SU-DHL-6 (cell line): ENCODE data around the gene DDX54.

ENCODE experiments used
- H2AFZ ChIP-seq: fragments of 200-600 bp; sonication (generic); 2 replicates; pipeline ENCODE4 v1.6.1; 2014; ENCODE audit warnings: low read depth, mild to moderate bottlenecking, moderate library complexity, mixed read lengths, antibody characterized with exemption, low read length; ENCODE audit not compliant: severe bottlenecking
- H3F3A ChIP-seq: fragments of 200-600 bp; shearing (Covaris generic); 2 replicates; pipeline ENCODE4 v1.6.0; 2016; ENCODE audit warnings: antibody characterized with exemption, mild to moderate bottlenecking; ENCODE audit not compliant: insufficient read depth
- H3K27ac ChIP-seq: fragments of 200-600 bp; sonication (generic); 2 replicates; pipeline ENCODE4 v1.5.1; 2016; ENCODE audit warnings: low read depth, mild to moderate bottlenecking, low read length, moderate library complexity, mixed read lengths
- H3K27me3 ChIP-seq: fragments of 200-600 bp; sonication (generic), shearing (Covaris generic); 2 replicates; pipeline ENCODE4 v1.6.0; 2014; ENCODE audit warnings: mild to moderate bottlenecking, low read length
- H3K36me3 ChIP-seq: fragments of 200-600 bp; sonication (generic); 2 replicates; pipeline ENCODE4 v1.6.1; 2014; ENCODE audit warnings: mild to moderate bottlenecking, low read length, mixed read lengths
- H3K4me2 ChIP-seq: fragments of 300-600, 200-600 bp; shearing (Covaris generic), sonication (generic); 2 replicates; pipeline ENCODE4 v1.6.0; 2014; ENCODE audit warnings: low read length, low read depth, mild to moderate bottlenecking; ENCODE audit not compliant: poor library complexity, severe bottlenecking
- H3K4me3 ChIP-seq: fragments of 200-600 bp; sonication (generic); 2 replicates; pipeline ENCODE4 v1.5.1; 2014; ENCODE audit warnings: antibody characterized with exemption, low read length, mild to moderate bottlenecking, mixed read lengths; ENCODE audit not compliant: insufficient read depth, poor library complexity, severe bottlenecking
- H3K79me2 ChIP-seq: fragments of 200-600 bp; sonication (generic); 2 replicates; pipeline ENCODE4 v1.6.1; 2014; ENCODE audit warnings: mild to moderate bottlenecking, low read length, moderate library complexity; ENCODE audit not compliant: insufficient read depth
- H3K9ac ChIP-seq: fragments of 200-600 bp; sonication (generic); 2 replicates; pipeline ENCODE4 v1.7.0; 2014; ENCODE audit warnings: mild to moderate bottlenecking, low read length
- H3K9me2 ChIP-seq: fragments of 200-600 bp; sonication (generic); replicated peaks from 2 replicates; pipeline ENCODE4 v1.6.1; 2014; ENCODE audit warnings: low read length; ENCODE audit not compliant: insufficient read depth
- H3K9me3 ChIP-seq: fragments of 200-600 bp; sonication (generic); 2 replicates; pipeline ENCODE4 v1.6.1; 2014; ENCODE audit warnings: low read length, mixed read lengths; ENCODE audit not compliant: insufficient read depth
- H4K20me1 ChIP-seq: fragments of 200-600 bp; sonication (generic); 2 replicates; pipeline ENCODE4 v1.6.1; 2014; ENCODE audit warnings: low read depth, mild to moderate bottlenecking, antibody characterized with exemption, low read length, moderate library complexity, mixed read lengths
- EZH2phosphoT487 ChIP-seq: fragments of 200-600 bp; sonication (generic), shearing (Covaris generic); conservative IDR thresholded peaks from 2 replicates; pipeline ENCODE4 v1.6.1; 2018; ENCODE audit warnings: mild to moderate bottlenecking, antibody characterized with exemption, low read length, moderate library complexity, mixed read lengths
- TF ChIP-seq, protein P1 (sequence below): fragments of 200-600 bp; sonication (generic); IDR thresholded peaks from one replicate; pipeline ENCODE4 v1.5.1; 2017; ENCODE audit warnings: antibody characterized with exemption, mild to moderate bottlenecking, low read length, moderate library complexity; ENCODE audit not compliant: insufficient read depth, poor library complexity, severe bottlenecking

The DDX54 gene

DNA sequence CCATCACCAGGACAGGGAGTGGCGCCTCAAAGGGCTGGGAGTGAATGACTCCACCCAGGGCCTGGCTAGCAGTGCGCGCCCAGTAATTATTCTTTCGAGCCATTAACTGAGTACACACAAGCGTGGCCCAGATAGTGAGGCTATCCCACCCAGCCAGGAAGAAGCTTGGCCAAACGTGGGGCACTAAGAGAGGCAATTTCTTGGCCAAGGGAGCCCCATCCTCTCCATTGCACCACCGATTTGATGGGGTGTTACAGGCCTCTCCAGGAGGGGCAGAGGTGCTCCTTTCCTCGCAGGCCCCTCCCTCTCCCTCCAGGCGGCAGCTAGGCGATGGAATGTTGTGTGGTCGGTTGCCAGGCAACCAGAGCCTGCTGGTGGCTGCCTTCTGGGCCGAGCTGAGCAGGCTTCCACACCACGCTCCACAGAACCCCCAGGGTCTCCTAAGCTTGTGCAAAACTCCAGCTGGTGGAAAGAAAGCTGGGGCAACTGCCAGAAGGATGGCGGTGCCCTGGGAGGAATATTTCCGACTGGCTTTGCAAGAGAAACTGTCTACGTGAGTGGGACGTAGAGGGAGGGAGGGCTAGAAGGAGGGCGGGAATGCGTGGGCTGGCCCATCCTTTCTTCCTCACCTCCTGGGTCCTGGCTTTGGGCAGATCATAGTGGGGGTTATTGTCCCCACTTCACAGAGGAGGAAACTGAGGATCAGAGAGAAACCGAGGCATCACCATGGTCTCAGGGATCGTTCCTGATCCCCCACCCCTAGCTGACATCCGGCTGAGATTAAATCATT lies 35.7 kb downstream of the DDX54 start, which contains the start of gene CFAP73:
CFAP73 (plus strand) TSS at position 364 of the 790 bp plus-strand sequence; CDS start at position 498, 134 bp downstream.
- H3K27ac ChIP-seq, result no peak within 1 kb of the TSS
- TF ChIP-seq EZH2phosphoT487, result no peak
- TF ChIP-seq, protein P1, sequence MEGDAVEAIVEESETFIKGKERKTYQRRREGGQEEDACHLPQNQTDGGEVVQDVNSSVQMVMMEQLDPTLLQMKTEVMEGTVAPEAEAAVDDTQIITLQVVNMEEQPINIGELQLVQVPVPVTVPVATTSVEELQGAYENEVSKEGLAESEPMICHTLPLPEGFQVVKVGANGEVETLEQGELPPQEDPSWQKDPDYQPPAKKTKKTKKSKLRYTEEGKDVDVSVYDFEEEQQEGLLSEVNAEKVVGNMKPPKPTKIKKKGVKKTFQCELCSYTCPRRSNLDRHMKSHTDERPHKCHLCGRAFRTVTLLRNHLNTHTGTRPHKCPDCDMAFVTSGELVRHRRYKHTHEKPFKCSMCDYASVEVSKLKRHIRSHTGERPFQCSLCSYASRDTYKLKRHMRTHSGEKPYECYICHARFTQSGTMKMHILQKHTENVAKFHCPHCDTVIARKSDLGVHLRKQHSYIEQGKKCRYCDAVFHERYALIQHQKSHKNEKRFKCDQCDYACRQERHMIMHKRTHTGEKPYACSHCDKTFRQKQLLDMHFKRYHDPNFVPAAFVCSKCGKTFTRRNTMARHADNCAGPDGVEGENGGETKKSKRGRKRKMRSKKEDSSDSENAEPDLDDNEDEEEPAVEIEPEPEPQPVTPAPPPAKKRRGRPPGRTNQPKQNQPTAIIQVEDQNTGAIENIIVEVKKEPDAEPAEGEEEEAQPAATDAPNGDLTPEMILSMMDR, result no peak
- H3K9me3 ChIP-seq, result no peaks in the 10 kb centered on the region
- no peaks in the 10 kb centered on the region for H3K27me3 ChIP-seq
- H3K36me3 ChIP-seq, result no peaks in the 10 kb centered on the region
- no peaks in the 10 kb centered on the region for H4K20me1 ChIP-seq
- H3K9me2 ChIP-seq, result no peaks in the 10 kb centered on the region
- no peaks in the 10 kb centered on the region for H3K79me2 ChIP-seq
- no peak within 1 kb of the TSS for H3K4me3 ChIP-seq
- no peak within 1 kb of the TSS for H2AFZ ChIP-seq
- no peak within 1 kb of the TSS for H3K4me2 ChIP-seq
- peaks cover 10% of the 10 kb centered on the region for H3F3A ChIP-seq
- H3K9ac ChIP-seq, result no peak within 1 kb of the TSS

DNA sequence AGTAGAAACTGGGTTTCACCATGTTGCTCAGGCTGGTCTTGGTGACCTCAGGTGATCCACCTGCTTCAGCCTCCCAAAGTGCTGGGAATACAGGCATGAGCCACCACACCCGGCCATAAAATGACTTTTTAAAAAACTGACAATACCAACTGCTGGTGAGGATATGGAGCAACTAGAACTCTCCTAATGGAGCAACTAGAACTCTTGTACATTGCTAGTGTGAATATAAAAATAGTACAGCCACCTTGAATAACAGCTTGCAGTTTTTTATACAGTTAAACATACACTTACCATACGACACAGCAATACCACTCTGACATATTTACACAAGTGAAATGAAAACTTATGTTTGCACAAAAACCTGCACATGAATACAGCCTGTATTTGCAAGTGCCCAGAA lies 38.3 kb downstream of the DDX54 start:
- Histone ChIP-seq H2AFZ (no peak overlapping the region), H3K9me3 (no peaks in the 10 kb centered on the region), H3K27ac (no peak overlapping the region), H3K4me3 (no peak overlapping the region), H3K36me3 (no peaks in the 10 kb centered on the region), H3F3A (peaks cover 3% of the 10 kb centered on the region), H3K27me3 (no peaks in the 10 kb centered on the region), H3K4me2 (no peak overlapping the region), H4K20me1 (no peaks in the 10 kb centered on the region), H3K79me2 (no peaks in the 10 kb centered on the region), H3K9me2 (no peaks in the 10 kb centered on the region), H3K9ac (no peak overlapping the region)
- TF ChIP-seq EZH2phosphoT487, result no peak
- TF ChIP-seq, protein P1, result no peak

- no peak overlapping the region for H3K27ac ChIP-seq
- H3K27me3 ChIP-seq, result no peaks in the 10 kb centered on the region
- H3K4me2 ChIP-seq, result no peak overlapping the region
- H2AFZ ChIP-seq, result no peak overlapping the region
- TF ChIP-seq, protein P1, result no peak
- no peak for TF ChIP-seq EZH2phosphoT487
- no peaks in the 10 kb centered on the region for H3K9me2 ChIP-seq
- no peaks in the 10 kb centered on the region for H3K9me3 ChIP-seq
- H3F3A ChIP-seq, result no peaks in the 10 kb centered on the region
- no peak overlapping the region for H3K9ac ChIP-seq
- no peak overlapping the region for H3K4me3 ChIP-seq
- H3K79me2 ChIP-seq, result no peaks in the 10 kb centered on the region
- H3K36me3 ChIP-seq, result no peaks in the 10 kb centered on the region
- H4K20me1 ChIP-seq, result no peaks in the 10 kb centered on the region
Observed at GRCh38 chr12:113145720-113146551, 39.3 kb downstream of the DDX54 start.
